Measurements from ENCODE around the gene NDUFS8. TPM values are rescaled to one million over a fixed set of nuclear protein-coding genes. Genes with fewer than 3 reads are reported as not detected.

The NDUFS8 gene
- polyA plus RNA-seq, 3 donors: 62.9 to 141 (median 114) TPM

DNA sequence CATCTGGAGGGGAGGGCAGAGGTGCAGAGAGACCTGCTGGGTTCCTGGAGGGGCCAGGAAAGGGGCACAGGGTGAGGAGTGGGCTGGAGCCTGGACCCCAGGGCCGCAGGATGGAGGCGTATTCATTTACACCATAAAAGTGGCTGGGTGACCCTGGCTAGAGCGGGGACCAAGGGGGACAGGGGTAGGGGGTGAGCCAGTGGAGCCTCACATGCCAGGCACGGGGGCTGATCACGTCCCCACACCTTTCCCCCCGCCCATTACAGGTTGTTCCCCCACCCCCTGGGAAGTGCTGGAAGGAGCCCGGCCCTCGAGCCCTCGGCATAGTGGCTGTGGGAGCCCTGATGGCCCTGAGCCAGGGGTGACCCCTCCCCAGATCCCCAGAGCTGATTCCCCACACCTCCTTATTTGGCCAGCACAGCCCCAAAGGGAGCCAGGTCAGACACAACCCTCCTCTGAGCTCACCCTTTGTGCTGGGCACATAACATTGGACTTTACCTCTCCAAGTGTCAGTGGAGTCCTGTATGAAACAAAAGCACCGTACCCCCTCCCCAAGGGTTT is 9.1 kb downstream of the NDUFS8 start:
- H2AFZ ChIP-seq (ENCODE audit: insufficient read depth, low read depth, low read length, poor library complexity, severe bottlenecking): peak overlapping the region; percentile 51
- H3K27ac Mint-ChIP-seq: peak overlapping the region; percentile 97 to 100 (median 98)
- TF ChIP-seq, protein P1, sequence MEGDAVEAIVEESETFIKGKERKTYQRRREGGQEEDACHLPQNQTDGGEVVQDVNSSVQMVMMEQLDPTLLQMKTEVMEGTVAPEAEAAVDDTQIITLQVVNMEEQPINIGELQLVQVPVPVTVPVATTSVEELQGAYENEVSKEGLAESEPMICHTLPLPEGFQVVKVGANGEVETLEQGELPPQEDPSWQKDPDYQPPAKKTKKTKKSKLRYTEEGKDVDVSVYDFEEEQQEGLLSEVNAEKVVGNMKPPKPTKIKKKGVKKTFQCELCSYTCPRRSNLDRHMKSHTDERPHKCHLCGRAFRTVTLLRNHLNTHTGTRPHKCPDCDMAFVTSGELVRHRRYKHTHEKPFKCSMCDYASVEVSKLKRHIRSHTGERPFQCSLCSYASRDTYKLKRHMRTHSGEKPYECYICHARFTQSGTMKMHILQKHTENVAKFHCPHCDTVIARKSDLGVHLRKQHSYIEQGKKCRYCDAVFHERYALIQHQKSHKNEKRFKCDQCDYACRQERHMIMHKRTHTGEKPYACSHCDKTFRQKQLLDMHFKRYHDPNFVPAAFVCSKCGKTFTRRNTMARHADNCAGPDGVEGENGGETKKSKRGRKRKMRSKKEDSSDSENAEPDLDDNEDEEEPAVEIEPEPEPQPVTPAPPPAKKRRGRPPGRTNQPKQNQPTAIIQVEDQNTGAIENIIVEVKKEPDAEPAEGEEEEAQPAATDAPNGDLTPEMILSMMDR (IDR thresholded peaks at IDR 0.05): no peak
- peak overlapping the region; percentile 84 to 96 (median 91) for H3K4me3 ChIP-seq (replicated peaks in 1 of 3; ENCODE audit: low read depth in 2 of 3, low read length in 3 of 3)
- H3K36me3 ChIP-seq (replicated peaks in 1 of 2; ENCODE audit: control insufficient read depth in 1 of 2, insufficient read depth in 2 of 2, low read length in 2 of 2): peaks cover 35 to 36% of the 10 kb centered on the region in 2 donors
- no peaks in the 10 kb centered on the region for H3K9me3 ChIP-seq (replicated peaks in 1 of 2; ENCODE audit: control insufficient read depth in 1 of 2, insufficient read depth in 1 of 2, low read length in 2 of 2)
- no peak for DNase-seq
- H3K4me1 Mint-ChIP-seq: peaks cover 38% of the 10 kb centered on the region
- peak overlapping the region; percentile 98 to 99 for H3K27ac ChIP-seq (ENCODE audit: low read depth in 1 of 2, low read length in 2 of 2)
- H3K79me2 ChIP-seq (ENCODE audit: insufficient read depth, low read length): peaks cover 82% of the 10 kb centered on the region
- H3K9me3 Mint-ChIP-seq: no peaks in the 10 kb centered on the region
- H3K36me3 Mint-ChIP-seq: peaks cover 12 to 34% of the 10 kb centered on the region in 2 donors
- H3K27me3 ChIP-seq (ENCODE audit: control insufficient read depth in 2 of 2, insufficient read depth in 2 of 2, low read length in 2 of 2): no peaks in the 10 kb centered on the region
- peak overlapping the region; percentile 97 for H3K4me2 ChIP-seq (replicated peaks; ENCODE audit: extremely low read depth, low read length, poor library complexity, severe bottlenecking)
- H3K27me3 Mint-ChIP-seq (ENCODE audit: low read depth in 3 of 3): peaks cover 0 to 3% (median 0%) of the 10 kb centered on the region in 3 donors
- peak overlapping the region; percentile 92 for H3K9ac ChIP-seq (ENCODE audit: insufficient read depth, low read length, poor library complexity, severe bottlenecking)
- intact Hi-C loops (cut with micrococcal nuclease): loop anchor here (5.0 kb wide), 4 partner anchors 32 to 233 kb away; partner anchors contain the start of genes C11orf24 (in 1 of the 2), CHKA (in 1 of the 2) and UNC93B1 (in 1 of the 2)
- 3% methylated on average over 6 of the region's 10 CpGs for WGBS (ENCODE audit: insufficient coverage)
- H3K4me3 Mint-ChIP-seq: peak overlapping the region; percentile 89 to 95
- H3K4me1 ChIP-seq (ENCODE audit: control insufficient read depth in 1 of 2, insufficient read depth in 2 of 2, low read length in 2 of 2): peaks cover 51 to 73% of the 10 kb centered on the region in 2 donors
- H4K20me1 ChIP-seq (ENCODE audit: insufficient read depth, low read length): peaks cover 55% of the 10 kb centered on the region

DNA sequence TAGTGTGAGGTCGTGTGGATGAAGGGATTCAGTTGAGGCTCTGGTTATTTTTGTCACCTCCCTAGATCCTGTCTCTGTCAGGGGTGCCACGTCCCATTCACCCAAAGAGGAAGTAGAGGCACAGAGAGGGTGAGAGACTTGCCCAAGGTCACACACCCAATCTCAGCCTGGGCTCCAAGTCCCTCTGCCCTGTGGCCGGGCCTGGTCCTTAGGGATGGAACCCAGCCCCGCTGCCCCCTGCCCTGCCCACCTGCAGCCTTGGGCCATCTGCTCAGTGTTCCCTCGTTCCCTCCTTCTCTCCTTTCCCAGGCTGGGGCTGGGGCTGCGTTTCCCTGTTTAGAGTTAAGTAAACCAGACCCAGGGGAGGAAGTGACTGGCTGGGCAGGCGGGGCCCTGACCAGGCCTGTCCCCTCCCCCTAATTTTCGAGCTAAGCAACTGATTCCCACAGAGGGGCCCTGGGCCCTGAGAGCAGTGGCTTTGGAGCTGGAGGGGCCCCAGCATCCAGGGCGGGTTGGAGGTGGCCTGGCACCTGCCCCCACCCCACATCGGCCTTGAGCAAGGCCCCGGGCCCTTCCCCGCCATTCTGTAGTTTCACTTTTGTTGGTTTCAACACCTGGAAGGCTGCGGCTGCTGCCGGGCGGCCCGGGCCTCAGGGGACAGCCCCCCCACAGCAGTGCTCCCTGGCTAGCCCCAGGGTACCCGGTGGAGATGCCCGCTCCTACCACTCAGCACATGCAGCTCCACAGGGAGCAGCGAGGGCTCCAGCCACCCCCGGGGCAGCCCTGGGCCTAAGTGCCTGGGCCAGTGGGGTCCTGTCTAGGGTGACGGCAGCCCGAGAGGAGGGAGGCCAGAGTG is 9.8 kb downstream of the NDUFS8 start:
- H3K27me3 Mint-ChIP-seq (ENCODE audit: low read depth in 3 of 3): peaks cover 0 to 3% (median 0%) of the 10 kb centered on the region in 3 donors
- Histone ChIP-seq H2AFZ (ENCODE audit: insufficient read depth, low read depth, low read length, poor library complexity, severe bottlenecking) (peak overlapping the region; percentile 51), H3K9me3 (replicated peaks in 1 of 2; ENCODE audit: control insufficient read depth in 1 of 2, insufficient read depth in 1 of 2, low read length in 2 of 2) (no peaks in the 10 kb centered on the region), H3K4me2 (replicated peaks; ENCODE audit: extremely low read depth, low read length, poor library complexity, severe bottlenecking) (peak overlapping the region; percentile 97), H3K27me3 (ENCODE audit: control insufficient read depth in 2 of 2, insufficient read depth in 2 of 2, low read length in 2 of 2) (no peaks in the 10 kb centered on the region), H3K27ac (ENCODE audit: low read depth in 1 of 2, low read length in 2 of 2) (peak overlapping the region; percentile 98 to 99), H3K36me3 (replicated peaks in 1 of 2; ENCODE audit: control insufficient read depth in 1 of 2, insufficient read depth in 2 of 2, low read length in 2 of 2) (peaks cover 43% of the 10 kb centered on the region in 2 donors), H3K4me3 (replicated peaks in 1 of 3; ENCODE audit: low read depth in 2 of 3, low read length in 3 of 3) (peak overlapping the region; percentile 84 to 96 (median 91)), H4K20me1 (ENCODE audit: insufficient read depth, low read length) (peaks cover 62% of the 10 kb centered on the region), H3K4me1 (ENCODE audit: control insufficient read depth in 1 of 2, insufficient read depth in 2 of 2, low read length in 2 of 2) (peaks cover 48 to 66% of the 10 kb centered on the region in 2 donors), H3K9ac (ENCODE audit: insufficient read depth, low read length, poor library complexity, severe bottlenecking) (peak overlapping the region; percentile 92), H3K79me2 (ENCODE audit: insufficient read depth, low read length) (peaks cover 83% of the 10 kb centered on the region)
- H3K4me1 Mint-ChIP-seq: peaks cover 36% of the 10 kb centered on the region
- H3K36me3 Mint-ChIP-seq: peaks cover 19 to 35% of the 10 kb centered on the region in 2 donors
- peak overlapping the region; percentile 97 to 100 (median 98) for H3K27ac Mint-ChIP-seq
- peak overlapping the region; percentile 89 to 95 for H3K4me3 Mint-ChIP-seq
- H3K9me3 Mint-ChIP-seq: peaks cover 0 to 3% (median 0%) of the 10 kb centered on the region in 7 donors
- under 1% methylated on average over 17 of the region's 22 CpGs for WGBS (ENCODE audit: insufficient coverage)
- TF ChIP-seq, protein P1 (IDR thresholded peaks at IDR 0.05): no peak
- intact Hi-C loops (cut with micrococcal nuclease): loop anchor here in 1 of 2 donors (5.0 kb wide), 1 partner anchor 33 kb away; no protein-coding TSS in a partner anchor
- DNase-seq: peak; percentile 74 to 78 (median 75)
